SH-SY5Y (cell line): Measurements from ENCODE around the gene PRDM16.

Experiments
- GATA2 ChIP-seq: IDR thresholded peaks from 2 replicates; pipeline ENCODE4 v1.6.1; 2011; ENCODE audit warnings: mild to moderate bottlenecking, low read depth, low read length
- GATA3 ChIP-seq: IDR thresholded peaks from 2 replicates; pipeline ENCODE4 v1.6.1; 2011; ENCODE audit warnings: low read depth, mild to moderate bottlenecking, low read length, moderate library complexity

- TF ChIP-seq GATA2 (no peak), GATA3 (no peak)
Observed at GRCh38 chr1:3248155-3249141, 179.4 kb downstream of the PRDM16 start.
